ENCODE measurements around the gene ZNF385B.

DNA sequence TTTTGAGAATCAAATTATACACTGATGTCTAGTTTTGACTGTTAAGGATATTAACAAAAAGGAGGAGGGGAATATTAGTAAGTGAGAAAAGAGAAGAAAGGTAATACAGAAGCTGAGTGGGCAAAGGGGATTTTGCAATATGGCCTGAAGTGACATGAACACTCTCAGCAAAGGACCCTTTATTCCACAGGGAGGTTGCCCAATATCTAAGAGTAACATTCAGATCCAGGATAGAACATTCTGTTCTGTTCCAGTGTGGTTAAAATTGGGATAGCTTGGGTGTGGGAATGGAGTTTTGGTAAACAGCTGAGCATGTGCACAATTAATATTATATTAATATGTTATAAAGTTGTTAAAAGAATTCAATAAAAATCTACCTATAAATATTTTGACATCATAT is 120.1 kb downstream of the ZNF385B start:
- no peak for TF ChIP-seq POLR2A (IDR thresholded peaks at IDR 0.05)
- TF ChIP-seq, protein P1, sequence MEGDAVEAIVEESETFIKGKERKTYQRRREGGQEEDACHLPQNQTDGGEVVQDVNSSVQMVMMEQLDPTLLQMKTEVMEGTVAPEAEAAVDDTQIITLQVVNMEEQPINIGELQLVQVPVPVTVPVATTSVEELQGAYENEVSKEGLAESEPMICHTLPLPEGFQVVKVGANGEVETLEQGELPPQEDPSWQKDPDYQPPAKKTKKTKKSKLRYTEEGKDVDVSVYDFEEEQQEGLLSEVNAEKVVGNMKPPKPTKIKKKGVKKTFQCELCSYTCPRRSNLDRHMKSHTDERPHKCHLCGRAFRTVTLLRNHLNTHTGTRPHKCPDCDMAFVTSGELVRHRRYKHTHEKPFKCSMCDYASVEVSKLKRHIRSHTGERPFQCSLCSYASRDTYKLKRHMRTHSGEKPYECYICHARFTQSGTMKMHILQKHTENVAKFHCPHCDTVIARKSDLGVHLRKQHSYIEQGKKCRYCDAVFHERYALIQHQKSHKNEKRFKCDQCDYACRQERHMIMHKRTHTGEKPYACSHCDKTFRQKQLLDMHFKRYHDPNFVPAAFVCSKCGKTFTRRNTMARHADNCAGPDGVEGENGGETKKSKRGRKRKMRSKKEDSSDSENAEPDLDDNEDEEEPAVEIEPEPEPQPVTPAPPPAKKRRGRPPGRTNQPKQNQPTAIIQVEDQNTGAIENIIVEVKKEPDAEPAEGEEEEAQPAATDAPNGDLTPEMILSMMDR (IDR thresholded peaks at IDR 0.05) = no peak

All from uterus (tissue), 2 donors.